Panc1 (cell line): Measurements from ENCODE around the gene RGP1. TPM values are rescaled to one million over a fixed set of nuclear protein-coding genes. Genes with fewer than 3 reads are reported as not detected.

Experiments
- ATAC-seq: fragments of 200-7000 bp; cut with Tn5 transposase; 2 replicates; pipeline ENCODE4 v1.9.1; 2020; ENCODE audit warnings: mild to moderate bottlenecking, moderate library complexity
- BruUV-seq: library from RNA; stranded (reverse); fragments of 400-500 nt; replicated peaks from 2 replicates; lab custom pipeline; 2021; lab: Mats Ljungman, UMichigan
- CTCF ChIA-PET: fragments of 300-600 bp; sonication (Branson Sonifier 250); formaldehyde crosslinking; loops from one replicate; lab custom pipeline; 2022; ENCODE audit warnings: antibody characterized with exemption; lab: Charles Lee
- POLR2A ChIA-PET: fragments of 300-600 bp; sonication (Branson Sonifier 250); formaldehyde crosslinking; loops from one replicate; lab custom pipeline; 2022; ENCODE audit warnings: antibody characterized with exemption; lab: Charles Lee
- DNase-seq: peaks from one replicate; pipeline ENCODE4 v3.0.0-alpha.2; 2010; ENCODE audit warnings: low read depth, low spot score
- H3K27ac ChIP-seq: 2 replicates; pipeline ENCODE4 v1.5.1; 2011; ENCODE audit warnings: mild to moderate bottlenecking, low read length, inconsistent platforms
- H3K27me3 ChIP-seq: fragments of 200-500 bp; sonication (Bioruptor generic); 2 replicates; pipeline ENCODE4 v1.6.0; 2014; ENCODE audit warnings: low read length, inconsistent platforms; ENCODE audit not compliant: control insufficient read depth, insufficient read depth
- H3K36me3 ChIP-seq: fragments of 200-500 bp; sonication (Bioruptor generic); 2 replicates; pipeline ENCODE4 v1.5.1; 2014; ENCODE audit warnings: inconsistent platforms, mild to moderate bottlenecking, low read length, moderate library complexity; ENCODE audit not compliant: control insufficient read depth, insufficient read depth
- H3K4me1 ChIP-seq: 2 replicates; pipeline ENCODE4 v1.5.1; 2011; ENCODE audit warnings: inconsistent platforms, mild to moderate bottlenecking, low read length, moderate library complexity; ENCODE audit not compliant: control insufficient read depth, insufficient read depth
- H3K4me3 ChIP-seq, 2 experiments: 2 replicates each; pipeline ENCODE4 v1.5.1; 2011 to 2012; ENCODE audit warnings: low read depth in 2 of 2, low read length in 2 of 2, mild to moderate bottlenecking in 2 of 2, inconsistent platforms in 1 of 2, moderate library complexity in 1 of 2
- H3K9me3 ChIP-seq: fragments of 200-500 bp; sonication (Bioruptor generic); 2 replicates; pipeline ENCODE4 v1.5.1; 2014; ENCODE audit warnings: low read depth, mild to moderate bottlenecking, inconsistent platforms, low read length, moderate library complexity; ENCODE audit not compliant: control insufficient read depth, insufficient read depth
- POLR2AphosphoS5 ChIP-seq: IDR thresholded peaks from 2 replicates; pipeline ENCODE4 v1.6.1; 2012; ENCODE audit warnings: mild to moderate bottlenecking, low read depth, low read length, moderate library complexity
- SIN3A ChIP-seq: IDR thresholded peaks from 2 replicates; pipeline ENCODE4 v1.6.1; 2012; ENCODE audit warnings: low read depth, mild to moderate bottlenecking, low read length, moderate library complexity, borderline replicate concordance; ENCODE audit not compliant: insufficient read depth
- TCF7L2 ChIP-seq: IDR thresholded peaks from 2 replicates; pipeline ENCODE4 v1.6.1; 2011; ENCODE audit warnings: mild to moderate bottlenecking, low read depth, low read length, inconsistent platforms
- in situ Hi-C: cut with HindIII; loops from 2 replicates; pipeline ENCODE4 v1.10.0; 2016; ENCODE audit warnings: low sequenced_read_pairs, low pct_unique_long_range_greater_than_20kb
- intact Hi-C: fragments of 100-400 bp; cut with micrococcal nuclease; formaldehyde crosslinking; loops from one replicate; pipeline ENCODE4 v1.10.0; 2022; ENCODE audit not compliant: unreplicated experiment
- total RNA-seq: library from RNA; stranded (reverse); gene quantifications from one replicate; pipeline ENCODE4 v1.2.1, GENCODE V29; 2021; ENCODE audit not compliant: unreplicated experiment
- TF ChIP-seq, protein P1 (sequence below): fragments of 450-650 bp; IDR thresholded peaks from 2 replicates; pipeline ENCODE4 v1.5.1; 2017; ENCODE audit warnings: mild to moderate bottlenecking
- TF ChIP-seq, protein P2 (sequence below), 2 experiments: IDR thresholded peaks; 2 replicates each; pipeline ENCODE4 v1.6.1; 2011 to 2012; ENCODE audit warnings: low read depth in 2 of 2, control low read depth in 1 of 2, low read length in 1 of 2, mild to moderate bottlenecking in 1 of 2, moderate library complexity in 1 of 2; ENCODE audit not compliant: insufficient read depth in 1 of 2

RGP1 gene
- total RNA-seq, 1 experiment from 2014 or later, result 43.3 TPM

GRCh38 chr9:35714579-35715252 lies 34.4 kb upstream of the RGP1 start:
- TF ChIP-seq POLR2AphosphoS5 (no peak), TCF7L2 (no peak), SIN3A (no peak)
- TF ChIP-seq, protein P1, sequence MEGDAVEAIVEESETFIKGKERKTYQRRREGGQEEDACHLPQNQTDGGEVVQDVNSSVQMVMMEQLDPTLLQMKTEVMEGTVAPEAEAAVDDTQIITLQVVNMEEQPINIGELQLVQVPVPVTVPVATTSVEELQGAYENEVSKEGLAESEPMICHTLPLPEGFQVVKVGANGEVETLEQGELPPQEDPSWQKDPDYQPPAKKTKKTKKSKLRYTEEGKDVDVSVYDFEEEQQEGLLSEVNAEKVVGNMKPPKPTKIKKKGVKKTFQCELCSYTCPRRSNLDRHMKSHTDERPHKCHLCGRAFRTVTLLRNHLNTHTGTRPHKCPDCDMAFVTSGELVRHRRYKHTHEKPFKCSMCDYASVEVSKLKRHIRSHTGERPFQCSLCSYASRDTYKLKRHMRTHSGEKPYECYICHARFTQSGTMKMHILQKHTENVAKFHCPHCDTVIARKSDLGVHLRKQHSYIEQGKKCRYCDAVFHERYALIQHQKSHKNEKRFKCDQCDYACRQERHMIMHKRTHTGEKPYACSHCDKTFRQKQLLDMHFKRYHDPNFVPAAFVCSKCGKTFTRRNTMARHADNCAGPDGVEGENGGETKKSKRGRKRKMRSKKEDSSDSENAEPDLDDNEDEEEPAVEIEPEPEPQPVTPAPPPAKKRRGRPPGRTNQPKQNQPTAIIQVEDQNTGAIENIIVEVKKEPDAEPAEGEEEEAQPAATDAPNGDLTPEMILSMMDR, result no peak
- TF ChIP-seq, protein P2, sequence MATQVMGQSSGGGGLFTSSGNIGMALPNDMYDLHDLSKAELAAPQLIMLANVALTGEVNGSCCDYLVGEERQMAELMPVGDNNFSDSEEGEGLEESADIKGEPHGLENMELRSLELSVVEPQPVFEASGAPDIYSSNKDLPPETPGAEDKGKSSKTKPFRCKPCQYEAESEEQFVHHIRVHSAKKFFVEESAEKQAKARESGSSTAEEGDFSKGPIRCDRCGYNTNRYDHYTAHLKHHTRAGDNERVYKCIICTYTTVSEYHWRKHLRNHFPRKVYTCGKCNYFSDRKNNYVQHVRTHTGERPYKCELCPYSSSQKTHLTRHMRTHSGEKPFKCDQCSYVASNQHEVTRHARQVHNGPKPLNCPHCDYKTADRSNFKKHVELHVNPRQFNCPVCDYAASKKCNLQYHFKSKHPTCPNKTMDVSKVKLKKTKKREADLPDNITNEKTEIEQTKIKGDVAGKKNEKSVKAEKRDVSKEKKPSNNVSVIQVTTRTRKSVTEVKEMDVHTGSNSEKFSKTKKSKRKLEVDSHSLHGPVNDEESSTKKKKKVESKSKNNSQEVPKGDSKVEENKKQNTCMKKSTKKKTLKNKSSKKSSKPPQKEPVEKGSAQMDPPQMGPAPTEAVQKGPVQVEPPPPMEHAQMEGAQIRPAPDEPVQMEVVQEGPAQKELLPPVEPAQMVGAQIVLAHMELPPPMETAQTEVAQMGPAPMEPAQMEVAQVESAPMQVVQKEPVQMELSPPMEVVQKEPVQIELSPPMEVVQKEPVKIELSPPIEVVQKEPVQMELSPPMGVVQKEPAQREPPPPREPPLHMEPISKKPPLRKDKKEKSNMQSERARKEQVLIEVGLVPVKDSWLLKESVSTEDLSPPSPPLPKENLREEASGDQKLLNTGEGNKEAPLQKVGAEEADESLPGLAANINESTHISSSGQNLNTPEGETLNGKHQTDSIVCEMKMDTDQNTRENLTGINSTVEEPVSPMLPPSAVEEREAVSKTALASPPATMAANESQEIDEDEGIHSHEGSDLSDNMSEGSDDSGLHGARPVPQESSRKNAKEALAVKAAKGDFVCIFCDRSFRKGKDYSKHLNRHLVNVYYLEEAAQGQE (IDR thresholded peaks at IDR 0.05; ENCODE audit: insufficient read depth in 1 of 2, low read depth in 2 of 2, low read length in 1 of 2), result no peak
- Histone ChIP-seq H3K27me3 (no peaks in the 10 kb centered on the region), H3K27ac (no peak overlapping the region), H3K4me1 (no peaks in the 10 kb centered on the region), H3K9me3 (no peaks in the 10 kb centered on the region), H3K36me3 (peaks cover 37% of the 10 kb centered on the region), H3K4me3 (no peak overlapping the region)
- ATAC-seq (no peak), DNase-seq (no peak)
- ChIA-PET CTCF (interaction anchor here (1.2 kb wide), 1 partner anchor 18 kb away, joined by 4 read pairs; no protein-coding TSS in a partner anchor), POLR2A (interaction anchor here (0.6 kb wide), 1 partner anchor 601 kb away, joined by 3 read pairs; no protein-coding TSS in a partner anchor)
- in situ Hi-C loops (no loop called here), intact Hi-C loops (no loop called here)
- no TSS peak for BruUV-seq

DNA sequence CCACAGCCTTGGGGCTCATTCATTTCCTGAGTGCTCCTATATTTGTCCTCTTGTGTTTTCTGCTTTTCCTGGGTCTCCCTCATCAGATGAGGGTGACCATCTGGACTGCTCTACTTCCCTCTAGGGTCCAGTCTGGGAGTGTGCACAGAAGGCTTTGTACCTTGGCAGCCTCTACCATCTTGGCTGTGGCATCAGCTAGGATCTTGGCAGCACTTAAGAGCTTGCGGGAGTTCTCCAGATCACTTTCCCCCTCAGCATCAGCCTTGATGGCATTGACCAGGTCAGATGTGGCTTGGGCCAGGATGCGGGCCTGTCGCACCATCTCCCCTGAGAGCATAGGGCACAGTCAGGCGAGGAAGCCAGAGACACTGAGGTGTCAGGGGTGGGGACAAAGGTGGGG lies 32.9 kb upstream of the RGP1 start:
- DNase-seq (no peak), ATAC-seq (no peak; the same call in 1 of the 2 replicates)
- TF ChIP-seq POLR2AphosphoS5, result no peak
- no peak for TF ChIP-seq SIN3A
- no peak for TF ChIP-seq TCF7L2
- TF ChIP-seq, protein P2 (IDR thresholded peaks at IDR 0.05; ENCODE audit: insufficient read depth in 1 of 2, low read depth in 2 of 2, low read length in 1 of 2), result no peak
- TF ChIP-seq, protein P1, result no peak
- Histone ChIP-seq H3K27me3 (no peaks in the 10 kb centered on the region), H3K27ac (no peak overlapping the region), H3K4me1 (no peaks in the 10 kb centered on the region), H3K9me3 (no peaks in the 10 kb centered on the region), H3K4me3 (no peak overlapping the region), H3K36me3 (peaks cover 42% of the 10 kb centered on the region)
- ChIA-PET POLR2A (no interaction called here), CTCF (no interaction called here)
- BruUV-seq, result no TSS peak
- intact Hi-C loops, result no loop called here
- in situ Hi-C loops, result no loop called here
